Vagina (tissue), 2 donors: Measurements from ENCODE around the gene KCNIP4. TPM values are rescaled to one million over a fixed set of nuclear protein-coding genes. Genes with fewer than 3 reads are reported as not detected.

Experiments used
- DNase-seq, 2 donors: peaks; one replicate each; pipeline ENCODE4 v3.0.0-alpha.2; 2017; ENCODE audit errors: extremely low spot score in 2 of 2
- H3K27ac ChIP-seq: fragments of 200-600 bp; sonication (generic); one replicate; pipeline ENCODE4 v1.5.1; 2019
- H3K27me3 ChIP-seq: fragments of 200-600 bp; sonication (generic); one replicate; pipeline ENCODE4 v1.5.1; 2019
- H3K36me3 ChIP-seq, 2 donors: fragments of 200-600 bp; sonication (generic); one replicate each; pipeline ENCODE4 v1.5.1; 2017 to 2019
- H3K4me1 ChIP-seq: fragments of 200-600 bp; sonication (generic); one replicate; pipeline ENCODE4 v1.5.1; 2019
- H3K4me3 ChIP-seq, 2 donors: fragments of 200-600 bp; sonication (generic); 1 replicate in 1 of 2; 2 replicates in 1 of 2; pipeline ENCODE4 v1.5.1; 2016 to 2019
- H3K9me3 ChIP-seq: fragments of 200-600 bp; sonication (generic); one replicate; pipeline ENCODE4 v1.5.1; 2019
- POLR2A ChIP-seq, 2 donors: fragments of 450-650 bp; IDR thresholded peaks; one replicate each; pipeline ENCODE4 v1.6.1; 2017; ENCODE audit warnings: antibody characterized with exemption in 2 of 2, mild to moderate bottlenecking in 2 of 2, moderate library complexity in 2 of 2
- POLR2AphosphoS5 ChIP-seq, 2 donors: sonication (generic); formaldehyde crosslinking; IDR thresholded peaks; one replicate each; pipeline ENCODE4 v1.9.0; 2017; ENCODE audit warnings: antibody characterized with exemption in 2 of 2, mild to moderate bottlenecking in 2 of 2, low read depth in 1 of 2; ENCODE audit not compliant: insufficient read depth in 1 of 2
- intact Hi-C: fragments of 100-400 bp; cut with DNase I; formaldehyde crosslinking; loops from one replicate; pipeline ENCODE4 v1.15.1; 2023
- total RNA-seq: library from RNA; depleted of rRNA; stranded (reverse); fragments of >200 nt; gene quantifications from one replicate; pipeline ENCODE4 v1.2.3, GENCODE V29; 2016
- TF ChIP-seq, protein P1 (sequence below), 3 experiments: fragments of 450-650 bp in 2 of 3; fragments of 200-600 bp in 1 of 3; sonication (generic) in 1 of 3; IDR thresholded peaks; one replicate each; pipeline ENCODE4 v1.5.1; 2017 to 2019; ENCODE audit warnings: antibody characterized with exemption in 3 of 3, mild to moderate bottlenecking in 2 of 3, moderate library complexity in 2 of 3

The KCNIP4 gene
- total RNA-seq, 1 donor from 2014 or later = not detected

- intact Hi-C loops = no loop called here
- Histone ChIP-seq H3K4me3 (no peak overlapping the region), H3K27ac (no peak overlapping the region), H3K36me3 (no peaks in the 10 kb centered on the region), H3K9me3 (no peaks in the 10 kb centered on the region), H3K4me1 (peaks cover 12% of the 10 kb centered on the region), H3K27me3 (no peaks in the 10 kb centered on the region)
- DNase-seq = no peak
- TF ChIP-seq, protein P1, sequence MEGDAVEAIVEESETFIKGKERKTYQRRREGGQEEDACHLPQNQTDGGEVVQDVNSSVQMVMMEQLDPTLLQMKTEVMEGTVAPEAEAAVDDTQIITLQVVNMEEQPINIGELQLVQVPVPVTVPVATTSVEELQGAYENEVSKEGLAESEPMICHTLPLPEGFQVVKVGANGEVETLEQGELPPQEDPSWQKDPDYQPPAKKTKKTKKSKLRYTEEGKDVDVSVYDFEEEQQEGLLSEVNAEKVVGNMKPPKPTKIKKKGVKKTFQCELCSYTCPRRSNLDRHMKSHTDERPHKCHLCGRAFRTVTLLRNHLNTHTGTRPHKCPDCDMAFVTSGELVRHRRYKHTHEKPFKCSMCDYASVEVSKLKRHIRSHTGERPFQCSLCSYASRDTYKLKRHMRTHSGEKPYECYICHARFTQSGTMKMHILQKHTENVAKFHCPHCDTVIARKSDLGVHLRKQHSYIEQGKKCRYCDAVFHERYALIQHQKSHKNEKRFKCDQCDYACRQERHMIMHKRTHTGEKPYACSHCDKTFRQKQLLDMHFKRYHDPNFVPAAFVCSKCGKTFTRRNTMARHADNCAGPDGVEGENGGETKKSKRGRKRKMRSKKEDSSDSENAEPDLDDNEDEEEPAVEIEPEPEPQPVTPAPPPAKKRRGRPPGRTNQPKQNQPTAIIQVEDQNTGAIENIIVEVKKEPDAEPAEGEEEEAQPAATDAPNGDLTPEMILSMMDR (IDR thresholded peaks at IDR 0.05) = no peak
- TF ChIP-seq POLR2A (IDR thresholded peaks at IDR 0.05) (no peak), POLR2AphosphoS5 (IDR thresholded peaks at IDR 0.05; ENCODE audit: insufficient read depth in 1 of 2, low read depth in 1 of 2) (no peak)
Observed at GRCh38 chr4:21753084-21753760, 195.3 kb downstream of the KCNIP4 start.

DNA sequence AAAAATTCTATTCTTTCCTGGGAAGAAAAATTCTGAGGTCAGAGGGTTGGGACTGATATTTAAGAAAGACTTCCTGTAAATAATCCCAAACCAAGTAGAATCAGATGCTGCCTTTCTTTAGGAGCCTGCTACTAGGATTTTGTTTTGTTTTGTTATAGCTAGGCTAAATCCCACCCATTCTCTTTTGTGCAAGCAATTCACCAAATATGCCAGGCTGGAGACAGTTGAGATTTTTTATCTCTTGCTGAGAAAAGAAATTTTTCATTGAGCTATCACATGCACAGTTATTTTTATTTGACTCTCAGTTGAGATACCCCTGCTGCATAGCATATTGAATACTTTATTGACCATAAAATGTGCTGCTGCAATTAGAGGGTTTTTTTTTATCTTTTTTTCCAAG, 196.0 kb downstream of the KCNIP4 start:
- H3K27ac ChIP-seq = no peak overlapping the region
- no peak overlapping the region for H3K4me3 ChIP-seq
- H3K36me3 ChIP-seq = no peaks in the 10 kb centered on the region
- H3K9me3 ChIP-seq = no peaks in the 10 kb centered on the region
- peaks cover 12% of the 10 kb centered on the region for H3K4me1 ChIP-seq
- H3K27me3 ChIP-seq = no peaks in the 10 kb centered on the region
- intact Hi-C loops = no loop called here
- DNase-seq = no peak
- TF ChIP-seq POLR2A (IDR thresholded peaks at IDR 0.05) (no peak), POLR2AphosphoS5 (IDR thresholded peaks at IDR 0.05; ENCODE audit: insufficient read depth in 1 of 2, low read depth in 1 of 2) (no peak)
- TF ChIP-seq, protein P1 (IDR thresholded peaks at IDR 0.05) = no peak

GRCh38 chr4:21749924-21750323, 198.6 kb downstream of the KCNIP4 start:
- H3K27ac ChIP-seq = no peak overlapping the region
- TF ChIP-seq POLR2A (IDR thresholded peaks at IDR 0.05) (no peak), POLR2AphosphoS5 (IDR thresholded peaks at IDR 0.05; ENCODE audit: insufficient read depth in 1 of 2, low read depth in 1 of 2) (no peak)
- TF ChIP-seq, protein P1 (IDR thresholded peaks at IDR 0.05) = no peak
- intact Hi-C loops = no loop called here

DNA sequence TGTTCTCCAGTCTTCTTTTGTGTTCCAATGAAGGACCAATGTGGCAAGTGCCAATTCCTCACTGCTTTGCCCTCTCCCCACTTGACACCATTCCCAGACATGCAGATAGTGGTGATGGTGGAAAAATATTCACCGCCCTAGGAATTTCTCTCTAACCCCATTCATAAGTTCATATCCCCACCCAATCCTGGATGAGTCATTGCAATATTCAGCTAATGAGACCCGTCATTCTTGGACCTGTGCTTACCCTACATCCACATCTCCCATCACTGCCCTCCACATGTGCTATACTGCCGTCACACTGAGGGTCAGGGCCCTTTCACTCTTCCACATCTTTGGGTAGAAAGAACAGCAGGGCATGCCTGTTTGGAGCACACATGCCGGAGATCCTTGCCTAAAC, 199.2 kb downstream of the KCNIP4 start:
- intact Hi-C loops = no loop called here
- Histone ChIP-seq H3K4me3 (no peak overlapping the region), H3K36me3 (no peaks in the 10 kb centered on the region), H3K27me3 (no peaks in the 10 kb centered on the region), H3K4me1 (peaks cover 12% of the 10 kb centered on the region), H3K9me3 (no peaks in the 10 kb centered on the region), H3K27ac (no peak overlapping the region)
- no peak for DNase-seq
- TF ChIP-seq POLR2AphosphoS5 (IDR thresholded peaks at IDR 0.05; ENCODE audit: insufficient read depth in 1 of 2, low read depth in 1 of 2) (no peak), POLR2A (IDR thresholded peaks at IDR 0.05) (no peak)
- TF ChIP-seq, protein P1 (IDR thresholded peaks at IDR 0.05) = no peak

More at GRCh38 chr4:21749924-21750323, 198.6 kb downstream of the KCNIP4 start:
- no peaks in the 10 kb centered on the region for H3K9me3 ChIP-seq
- H3K36me3 ChIP-seq = no peaks in the 10 kb centered on the region
- no peak overlapping the region for H3K4me3 ChIP-seq
- peaks cover 12% of the 10 kb centered on the region for H3K4me1 ChIP-seq
- no peak for DNase-seq
- no peaks in the 10 kb centered on the region for H3K27me3 ChIP-seq

- Histone ChIP-seq H3K36me3 (no peaks in the 10 kb centered on the region), H3K9me3 (no peaks in the 10 kb centered on the region), H3K27me3 (no peaks in the 10 kb centered on the region), H3K4me1 (no peaks in the 10 kb centered on the region), H3K27ac (no peak overlapping the region), H3K4me3 (no peak overlapping the region)
- intact Hi-C loops = no loop called here
- no peak for DNase-seq
- no peak for TF ChIP-seq POLR2AphosphoS5 (IDR thresholded peaks at IDR 0.05; ENCODE audit: insufficient read depth in 1 of 2, low read depth in 1 of 2)
- TF ChIP-seq, protein P1 (IDR thresholded peaks at IDR 0.05) = no peak
- no peak for TF ChIP-seq POLR2A (IDR thresholded peaks at IDR 0.05)
Observed at GRCh38 chr4:21744046-21744445, 204.5 kb downstream of the KCNIP4 start.
